NCI-H82 treated with DMSO at 0.1 percent for 48 hours (cell line): ENCODE measurements around the gene ADGRV1.
"Not testable (repeated sequence)": the region's sequence is repeated elsewhere in the genome, so short reads cannot be mapped to it uniquely, and the experiment has no call there.

Source experiments
- DNase-seq: peaks from one replicate; lab custom pipeline; 2025; ENCODE audit not compliant: unreplicated experiment; lab: John Stamatoyannopoulos, UW

Gene ADGRV1

GRCh38 chr5:91018200-91018599 lies 459.6 kb downstream of the ADGRV1 start:
- no peak for DNase-seq

- DNase-seq, result no peak
Observed at GRCh38 chr5:91018712-91019371, 460.2 kb downstream of the ADGRV1 start.

DNA sequence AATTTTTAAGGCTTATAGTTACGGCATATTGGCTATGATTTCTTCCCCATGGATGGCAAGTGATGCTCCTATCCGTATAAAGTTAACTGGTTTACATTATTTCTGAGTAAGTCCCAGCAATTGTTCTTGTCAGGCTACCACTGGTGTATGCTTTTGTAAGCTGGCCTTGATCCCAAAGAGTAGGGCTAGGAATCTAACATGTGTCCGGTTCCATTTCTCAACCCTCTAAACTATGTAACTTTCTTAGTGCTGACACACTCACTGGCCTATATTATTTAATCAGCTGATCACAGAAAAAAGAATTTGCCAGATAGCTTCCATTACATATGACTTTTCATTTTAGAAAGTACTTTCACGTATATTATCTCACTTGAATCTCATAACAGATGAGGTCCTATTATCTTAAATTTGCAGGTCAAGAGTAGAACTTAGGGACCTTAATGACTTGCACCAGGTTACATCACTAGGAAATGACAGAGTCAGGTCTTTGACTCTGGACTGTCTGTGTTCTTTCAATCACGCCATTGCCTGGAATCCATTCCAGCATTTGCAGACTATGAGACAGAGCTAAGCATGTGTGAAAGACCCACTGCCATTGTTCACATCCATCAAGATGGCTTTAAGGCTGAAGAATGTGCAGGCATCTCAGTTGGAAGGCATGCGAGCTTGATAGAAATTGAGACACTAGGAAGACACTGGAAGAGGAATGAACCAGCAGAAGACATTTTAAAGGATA lies 461.6 kb downstream of the ADGRV1 start:
- DNase-seq, result no peak

- no peak for DNase-seq
Observed at GRCh38 chr5:91022518-91022917, 463.9 kb downstream of the ADGRV1 start.

- no peak for DNase-seq
Observed at GRCh38 chr5:91024206-91024605, 465.6 kb downstream of the ADGRV1 start.

GRCh38 chr5:91024727-91025126 lies 466.1 kb downstream of the ADGRV1 start:
- no peak for DNase-seq

GRCh38 chr5:91025449-91025848 lies 466.9 kb downstream of the ADGRV1 start:
- no peak for DNase-seq

DNA sequence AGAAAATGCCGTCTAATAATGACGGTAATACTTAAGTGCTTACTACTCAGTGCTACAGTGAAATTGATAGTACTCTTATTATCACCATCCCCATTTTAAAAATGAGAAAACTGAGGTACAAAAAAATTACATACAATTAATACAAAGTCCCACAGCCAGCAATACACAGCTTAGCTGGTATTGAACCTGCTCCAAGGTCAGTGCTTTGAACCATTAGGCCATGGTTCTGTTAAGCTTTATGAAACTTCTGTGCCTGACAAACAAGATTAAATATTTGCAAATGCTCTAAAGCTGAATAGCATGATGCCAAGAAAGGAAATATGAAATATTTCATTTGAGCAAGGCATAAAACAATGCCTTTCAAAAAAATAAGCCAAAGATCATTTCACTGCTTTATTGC lies 467.4 kb downstream of the ADGRV1 start:
- DNase-seq, result no peak

GRCh38 chr5:91026466-91026865 lies 467.9 kb downstream of the ADGRV1 start:
- DNase-seq, result no peak

GRCh38 chr5:91027405-91028139 lies 469.0 kb downstream of the ADGRV1 start:
- no peak for DNase-seq

GRCh38 chr5:91028499-91028956 lies 469.9 kb downstream of the ADGRV1 start:
- no peak for DNase-seq

DNA sequence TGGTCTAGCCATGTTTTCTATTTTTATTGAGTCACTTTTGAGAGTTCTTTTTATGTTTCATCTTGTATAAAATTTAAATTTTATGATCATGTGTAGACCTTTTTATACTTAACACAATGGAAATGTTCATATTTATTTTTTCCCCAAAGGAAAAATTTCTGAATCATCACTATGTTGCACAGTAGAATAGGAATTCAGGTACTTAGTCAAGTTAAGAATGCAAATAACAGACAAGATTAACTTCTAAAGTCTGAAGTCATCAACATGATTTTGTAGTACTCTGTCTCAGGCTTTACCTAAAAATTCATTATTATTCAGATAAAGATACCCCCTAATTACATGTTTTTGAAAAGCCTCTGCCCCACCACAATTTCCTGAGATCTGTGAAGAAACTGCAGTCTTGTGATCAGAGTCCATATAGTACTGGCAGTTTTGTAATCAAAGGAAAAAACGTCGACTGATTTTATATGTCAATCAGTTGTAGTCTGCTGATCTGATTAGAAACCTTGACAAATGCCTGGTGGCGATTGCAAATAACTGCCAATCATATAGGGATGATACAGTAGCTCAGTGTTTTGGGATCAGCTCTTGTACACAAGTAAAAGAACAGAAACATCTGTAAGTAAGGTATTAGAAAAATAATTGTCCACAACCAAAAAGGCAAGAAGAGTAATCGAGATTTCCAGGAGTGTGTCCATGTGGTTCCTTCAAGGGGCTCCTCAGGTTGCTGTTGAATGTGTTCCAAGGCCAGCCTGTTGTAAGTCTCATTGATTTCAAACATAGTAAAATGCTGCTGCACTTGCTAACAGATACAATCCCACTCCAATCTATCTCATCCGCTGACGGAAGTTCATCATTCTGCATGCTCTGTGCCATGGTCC lies 472.2 kb downstream of the ADGRV1 start:
- no peak for DNase-seq

DNA sequence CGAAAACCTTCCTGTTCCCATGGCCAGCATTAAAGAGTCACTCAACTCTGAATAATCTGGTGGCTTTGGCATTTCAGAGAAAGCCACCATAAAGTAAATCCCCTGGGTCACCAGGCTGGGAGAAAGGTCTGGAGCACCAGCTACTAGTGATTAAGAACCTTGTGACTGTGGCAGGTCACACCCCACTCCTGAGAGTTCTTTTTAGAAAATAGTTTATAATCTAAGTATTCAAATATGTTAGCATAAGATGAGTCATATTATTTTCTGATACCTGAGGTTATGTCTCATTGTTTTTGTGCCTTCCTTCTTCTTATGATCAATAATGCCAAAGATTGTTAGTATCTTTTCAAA lies 472.8 kb downstream of the ADGRV1 start:
- DNase-seq, result no peak

GRCh38 chr5:91032125-91032524 lies 473.5 kb downstream of the ADGRV1 start:
- no peak for DNase-seq

- no peak for DNase-seq
Observed at GRCh38 chr5:91033370-91033769, 474.8 kb downstream of the ADGRV1 start.

GRCh38 chr5:91038180-91038808 lies 479.7 kb downstream of the ADGRV1 start:
- no peak for DNase-seq

DNA sequence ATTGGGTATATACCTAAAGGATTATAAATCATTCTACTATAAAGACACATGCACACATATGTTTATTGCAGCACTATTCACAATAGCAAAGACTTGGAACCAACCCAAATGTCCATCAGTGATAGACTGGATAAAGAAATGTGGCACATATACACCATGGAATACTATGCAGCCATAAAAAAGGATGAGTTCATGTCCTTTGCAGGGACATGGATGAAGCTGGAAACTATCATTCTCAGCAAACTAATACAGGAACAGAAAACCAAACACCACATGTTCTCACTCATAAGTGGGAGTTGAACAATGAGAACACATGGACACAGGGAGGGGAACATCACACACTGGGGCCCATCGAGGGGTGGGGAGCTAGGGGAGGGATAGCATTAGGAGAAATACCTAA lies 482.5 kb downstream of the ADGRV1 start:
- DNase-seq, result not testable (repeated sequence)

DNA sequence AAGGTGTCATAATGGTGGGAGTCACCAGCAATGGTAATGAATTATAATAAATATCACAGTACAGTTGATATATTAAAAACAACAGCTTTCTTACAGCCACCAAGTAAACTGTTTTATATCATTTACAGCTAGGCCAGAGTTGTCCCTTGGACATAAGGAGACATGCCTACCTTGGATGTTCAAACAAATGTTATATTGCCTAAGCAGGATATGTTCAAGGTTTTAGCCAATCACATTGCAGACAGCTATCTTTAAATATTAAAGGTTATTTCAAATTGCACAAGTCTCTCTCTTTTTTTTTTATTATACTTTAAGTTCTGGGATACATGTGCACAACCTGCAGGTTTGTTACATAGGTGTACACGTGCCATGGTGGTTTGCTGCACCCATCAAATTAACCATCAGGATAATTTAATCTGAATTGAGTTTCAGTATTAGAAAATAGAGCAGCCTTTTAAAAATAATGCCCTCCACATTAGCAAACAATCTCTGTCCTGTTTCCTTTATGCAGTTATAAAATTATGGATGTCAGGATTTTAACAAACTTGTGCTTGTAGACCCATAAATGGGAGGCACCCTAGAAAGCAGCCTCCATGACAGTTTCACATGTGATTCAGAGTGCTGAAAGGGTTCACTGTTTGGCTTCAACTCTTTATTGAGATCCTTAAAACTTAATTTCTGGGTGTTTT lies 483.8 kb downstream of the ADGRV1 start:
- no peak for DNase-seq

DNA sequence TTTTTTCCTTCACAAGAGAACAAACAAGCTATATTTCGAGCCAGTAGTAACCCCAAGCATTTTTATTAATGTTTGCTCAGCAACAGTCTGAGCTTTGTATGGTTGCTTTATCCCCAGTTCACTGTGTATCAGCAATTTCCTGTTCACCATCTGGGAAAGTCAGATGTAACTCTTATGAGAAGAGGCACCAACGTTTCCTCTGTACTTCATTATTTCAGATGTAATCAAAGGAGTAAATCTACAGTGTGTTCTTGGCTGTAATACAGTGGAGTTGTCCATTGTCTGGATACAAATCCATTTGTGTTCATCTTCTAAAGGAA lies 484.3 kb downstream of the ADGRV1 start:
- no peak for DNase-seq

- no peak for DNase-seq
Observed at GRCh38 chr5:91048073-91048472, 489.5 kb downstream of the ADGRV1 start.
